K562 (cell line): ENCODE data around the gene RGPD8. TPM values are rescaled to one million over a fixed set of nuclear protein-coding genes. Genes with fewer than 3 reads are reported as not detected.

Source experiments
- ATAC-seq: fragments of 200-7000 bp; cut with Tn5 transposase; 3 replicates; pipeline ENCODE4 v1.9.1; 2020; ENCODE audit warnings: moderate library complexity
- BruUV-seq: library from RNA; stranded (reverse); fragments of 400-500 nt; replicated peaks from 2 replicates; lab custom pipeline; 2021; lab: Mats Ljungman, UMichigan
- CTCF ChIA-PET: fragments of 300-600 bp; formaldehyde crosslinking; extraction: SDS; loops from one replicate; lab custom pipeline; 2021; ENCODE audit warnings: low intra/inter-chr PET ratio; lab: Yijun Ruan, JAX
- POLR2A ChIA-PET: fragments of 300-600, 350-650 bp; sonication (Branson Sonifier 250); formaldehyde crosslinking; extraction: SDS; loops from one replicate; lab custom pipeline; 2021; ENCODE audit warnings: antibody characterized with exemption, inconsistent platforms; lab: Yijun Ruan, JAX
- DNase-seq, 4 experiments: peaks; one replicate each; pipeline versions ENCODE4 v3.0.0 to v3.0.0-alpha.2; 2011 to 2018; ENCODE audit warnings: low spot score in 3 of 4, mixed read lengths in 3 of 4; ENCODE audit errors: extremely low read depth in 1 of 4
- FAIRE-seq: peaks from 2 replicates; lab custom pipeline; 2011; peaks lifted over from hg19 to GRCh38; lab: Jason Lieb, UNC
- H2AFZ ChIP-seq: 2 replicates; pipeline ENCODE4 v1.6.0; 2011; ENCODE audit warnings: low read depth, low read length, control low read depth, inconsistent platforms
- H3K27ac ChIP-seq: fragments of 200-600 bp; 3 replicates; pipeline ENCODE4 v1.8.0; 2011; ENCODE audit warnings: low read depth, mild to moderate bottlenecking, control low read depth, inconsistent platforms, low read length, moderate library complexity, mixed read lengths; ENCODE audit errors: extremely low read depth
- H3K27me3 ChIP-seq, 2 experiments: fragments of 300-600 bp in 1 of 2; 2 replicates in 1 of 2; 3 replicates in 1 of 2; pipeline versions ENCODE4 v1.6.0 to v1.8.0; 2011; ENCODE audit warnings: inconsistent platforms in 2 of 2, low read length in 2 of 2, mild to moderate bottlenecking in 1 of 2, mixed read lengths in 1 of 2, moderate library complexity in 1 of 2; ENCODE audit not compliant: control insufficient read depth in 2 of 2, insufficient read depth in 2 of 2
- H3K36me3 ChIP-seq: fragments of 300-600 bp; 3 replicates; pipeline ENCODE4 v1.8.0; 2011; ENCODE audit warnings: mild to moderate bottlenecking, low read length, inconsistent platforms; ENCODE audit not compliant: control insufficient read depth, insufficient read depth
- H3K4me1 ChIP-seq, 2 experiments: fragments of 200-600 bp in 1 of 2; replicated peaks in 1 of 2; 2 replicates in 1 of 2; 3 replicates in 1 of 2; pipeline versions ENCODE4 v1.5.1 to v1.8.0; 2011; ENCODE audit warnings: inconsistent platforms in 2 of 2, low read length in 2 of 2, mild to moderate bottlenecking in 1 of 2, mixed read lengths in 1 of 2, moderate library complexity in 1 of 2; ENCODE audit not compliant: control insufficient read depth in 2 of 2, insufficient read depth in 2 of 2
- H3K4me2 ChIP-seq: 2 replicates; pipeline ENCODE4 v1.6.1; 2011; ENCODE audit warnings: low read length, control low read depth, inconsistent platforms, mixed read lengths; ENCODE audit not compliant: insufficient read depth
- H3K4me3 ChIP-seq: fragments of 200-600 bp; sonication (generic), shearing (Covaris generic); 2 replicates; pipeline ENCODE4 v1.5.1; 2016; ENCODE audit warnings: control low read depth, inconsistent platforms
- H3K79me2 ChIP-seq: fragments of 200-600 bp; 3 replicates; pipeline ENCODE4 v1.8.0; 2011; ENCODE audit warnings: low read length, inconsistent platforms; ENCODE audit not compliant: control insufficient read depth, insufficient read depth
- H3K9ac ChIP-seq, 2 experiments: 2 replicates each; pipeline versions ENCODE4 v1.6.0 to v1.6.1; 2011; ENCODE audit warnings: low read depth in 2 of 2, low read length in 2 of 2, control low read depth in 1 of 2, inconsistent platforms in 1 of 2, mild to moderate bottlenecking in 1 of 2, mixed read lengths in 1 of 2; ENCODE audit not compliant: insufficient read depth in 1 of 2
- H3K9me1 ChIP-seq: one replicate; pipeline ENCODE4 v1.6.0; 2011; ENCODE audit warnings: inconsistent platforms, mild to moderate bottlenecking, low read length, moderate library complexity; ENCODE audit not compliant: control insufficient read depth, insufficient read depth
- H3K9me3 ChIP-seq: replicated peaks from 2 replicates; pipeline ENCODE4 v1.5.1; 2011; ENCODE audit warnings: low read depth, low read length, inconsistent platforms; ENCODE audit not compliant: control insufficient read depth, insufficient read depth
- H4K20me1 ChIP-seq: replicated peaks from 2 replicates; pipeline ENCODE4 v1.6.1; 2011; ENCODE audit warnings: low read length, inconsistent platforms, mixed read lengths; ENCODE audit not compliant: control insufficient read depth, insufficient read depth
- CBX8 ChIP-seq: fragments of 200-600 bp; sonication (generic); IDR thresholded peaks from 2 replicates; pipeline ENCODE4 v1.6.1; 2012; ENCODE audit warnings: borderline replicate concordance, mixed run types, low read depth, mild to moderate bottlenecking, moderate library complexity, mixed read lengths, low read length, control low read depth, inconsistent platforms; ENCODE audit not compliant: poor library complexity, severe bottlenecking; ENCODE audit errors: extremely low read depth
- CEBPB ChIP-seq: fragments of 450-650 bp; IDR thresholded peaks from 2 replicates; pipeline ENCODE4 v1.6.1; 2016; ENCODE audit warnings: missing genetic modification characterization, missing compliant biosample characterization
- DIDO1 ChIP-seq: fragments of 450-650 bp; IDR thresholded peaks from 2 replicates; pipeline ENCODE4 v1.6.1; 2016; ENCODE audit warnings: low read depth, missing biosample characterization, missing genetic modification characterization
- JUN ChIP-seq, 2 experiments: sonication (generic) in 1 of 2; formaldehyde crosslinking in 1 of 2; IDR thresholded peaks; 2 replicates each; pipeline versions ENCODE4 v1.6.1 to v1.8.0; 2012 to 2022; ENCODE audit warnings: borderline replicate concordance in 2 of 2, mild to moderate bottlenecking in 2 of 2, improper control_type of control experiment in 1 of 2, low read depth in 1 of 2, low read length in 1 of 2, missing genetic modification reagents in 1 of 2
- KLF6 ChIP-seq: fragments of 250-450 bp; sonication (Bioruptor Pico); IDR thresholded peaks from 2 replicates; pipeline ENCODE4 v1.4.0; 2020; ENCODE audit warnings: mild to moderate bottlenecking, moderate library complexity, borderline replicate concordance
- MCM2 ChIP-seq: fragments of 450-650 bp; IDR thresholded peaks from 2 replicates; pipeline ENCODE4 v1.6.1; 2017; ENCODE audit warnings: low read depth, mild to moderate bottlenecking
- NR4A1 ChIP-seq, 2 experiments: fragments of 250-450 bp in 1 of 2; fragments of 450-650 bp in 1 of 2; sonication (Bioruptor Pico) in 1 of 2; IDR thresholded peaks; 2 replicates each; pipeline versions ENCODE4 v1.4.0 to v1.6.1; 2016 to 2020; ENCODE audit warnings: mild to moderate bottlenecking in 2 of 2, missing compliant biosample characterization in 1 of 2, missing genetic modification characterization in 1 of 2, moderate library complexity in 1 of 2
- SNIP1 ChIP-seq: fragments of 450-650 bp; IDR thresholded peaks from 2 replicates; pipeline ENCODE4 v1.7.1; 2017; ENCODE audit warnings: low read depth, mild to moderate bottlenecking
- TEAD1 ChIP-seq, 2 experiments: fragments of 450-650 bp in 1 of 2; sonication (generic) in 1 of 2; formaldehyde crosslinking; IDR thresholded peaks; 2 replicates each; pipeline versions ENCODE4 v1.4.0 to v1.8.0; 2020 to 2022; ENCODE audit warnings: mild to moderate bottlenecking in 2 of 2, missing genetic modification reagents in 1 of 2
- TSC22D4 ChIP-seq: fragments of 450-650 bp; IDR thresholded peaks from 2 replicates; pipeline ENCODE4 v1.6.1; 2016; ENCODE audit warnings: missing genetic modification characterization, missing biosample characterization, control low read depth
- ZC3H4 ChIP-seq: sonication (generic); formaldehyde crosslinking; IDR thresholded peaks from 2 replicates; pipeline ENCODE4 v1.9.0; 2021; ENCODE audit warnings: missing genetic modification reagents, borderline replicate concordance
- WGBS: fragments of 100-300 bp; shearing (Covaris generic); methylation state at CpG from one replicate; pipeline ENCODE4 v1.1.6; 2016; ENCODE audit warnings: low coverage, mixed read lengths; ENCODE audit not compliant: insufficient coverage; ENCODE audit errors: missing lambda C conversion rate; 5-methylcytosine and 5-hydroxymethylcytosine counted together
- in situ Hi-C: fragments of 300-500 bp; cut with MboI; formaldehyde crosslinking; loops from 4 replicates; pipeline ENCODE4 v1.15.0; 2018; ENCODE audit warnings: inconsistent platforms, mixed read lengths
- intact Hi-C: fragments of 100-400 bp; cut with micrococcal nuclease; formaldehyde crosslinking; loops from 2 replicates; pipeline ENCODE4 v1.14.2; 2022
- polyA plus RNA-seq, 8 experiments: library from polyadenylated mRNA; depleted of rRNA in 4 of 8; stranded (reverse) in 5 of 8; unstranded in 3 of 8; fragments of >200 nt; fragmentation: Nextera tagmentation in 2 of 8; fragmentation: Illumina TruSeq in 1 of 8; extraction: Ambion mirVana in 2 of 8; extraction: Trizol in 1 of 8; gene quantifications; 2 replicates each; pipeline versions ENCODE4 v1.2.1 to v1.2.3, GENCODE V29; 2011 to 2014; ENCODE audit warnings: inconsistent platforms in 1 of 8, missing spikeins in 1 of 8
- total RNA-seq, 7 experiments: library from RNA; depleted of rRNA in 6 of 7; stranded (reverse); fragments of >200 nt in 6 of 7; fragmentation: Illumina TruSeq in 2 of 7; extraction: Trizol in 2 of 7; gene quantifications; 2 replicates each; pipeline versions ENCODE4 v1.2.1 to v1.2.3, GENCODE V29; 2011 to 2021; ENCODE audit warnings: low replicate concordance in 1 of 7
- TF ChIP-seq, protein P1 (sequence below): fragments of 450-650 bp; IDR thresholded peaks from 2 replicates; pipeline ENCODE4 v1.6.1; 2017; ENCODE audit warnings: antibody characterized with exemption, mild to moderate bottlenecking
- TF ChIP-seq, protein P2 (sequence below), 2 experiments: fragments of 450-650 bp in 1 of 2; sonication (generic) in 1 of 2; formaldehyde crosslinking in 1 of 2; IDR thresholded peaks in 1 of 2; conservative IDR thresholded peaks in 1 of 2; 2 replicates each; pipeline versions ENCODE4 v1.6.1 to v1.8.1; 2016 to 2023; ENCODE audit warnings: mild to moderate bottlenecking in 2 of 2, moderate library complexity in 2 of 2, inconsistent platforms in 1 of 2, missing genetic modification reagents in 1 of 2
- TF ChIP-seq, protein P3 (sequence below): fragments of 450-650 bp; IDR thresholded peaks from 2 replicates; pipeline ENCODE4 v1.7.0; 2016; ENCODE audit warnings: borderline replicate concordance

The RGPD8 gene
- total and polyA plus RNA-seq, 9 of the 15 experiments (the other 6 are each of a cell fraction or from before 2014, with no cell fraction given): 0.03 to 0.47 (median 0.12) TPM; not detected in 1

DNA sequence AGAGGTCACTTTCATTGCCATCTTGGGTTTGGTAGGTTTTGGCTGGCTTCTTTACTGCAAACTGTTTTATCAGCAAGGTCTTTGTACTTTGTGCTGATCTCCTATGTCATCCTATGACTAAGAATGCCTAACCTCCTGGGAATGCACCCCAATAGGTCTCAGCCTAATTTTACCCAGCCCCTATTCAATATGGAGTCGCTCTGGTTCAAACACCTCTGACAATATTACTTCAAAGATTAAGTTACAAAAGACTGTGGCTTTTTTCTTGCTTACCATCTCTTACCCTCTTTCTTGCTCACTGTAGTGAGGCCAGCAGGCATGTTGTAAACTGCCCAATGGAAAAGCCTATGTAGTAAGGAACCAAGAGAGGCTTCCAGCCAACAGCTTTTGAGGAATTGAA, 17.9 kb upstream of the RGPD8 start:
- Histone ChIP-seq H4K20me1 (no peaks in the 10 kb centered on the region), H3K79me2 (no peaks in the 10 kb centered on the region), H2AFZ (0 out of 2 replicates have a peak overlapping the region, but pooled peaks have one; percentile 68), H3K4me1 (no peaks in the 10 kb centered on the region), H3K27me3 (no peaks in the 10 kb centered on the region), H3K36me3 (no peaks in the 10 kb centered on the region), H3K9me1 (no peaks in the 10 kb centered on the region), H3K9me3 (peaks cover 6% of the 10 kb centered on the region), H3K4me3 (no peak overlapping the region), H3K27ac (no peak overlapping the region), H3K9ac (no peak overlapping the region), H3K4me2 (no peak overlapping the region)
- BruUV-seq: no TSS peak
- ATAC-seq (no peak), FAIRE-seq (no peak), DNase-seq (no peak)
- WGBS: 0% methylated on average over 1 of the region's 1 CpG
- ChIA-PET POLR2A (interaction anchor here (1.2 kb wide), 1 partner anchor 178 kb away, joined by 3 read pairs; no protein-coding TSS in a partner anchor), CTCF (no interaction called here)
- in situ Hi-C loops: no loop called here
- intact Hi-C loops: no loop called here
- no peak for TF ChIP-seq ZC3H4 (CRISPR knock-in tag)
- no peak for TF ChIP-seq CBX8
- TF ChIP-seq JUN (IDR thresholded peaks at IDR 0.05; ENCODE audit: borderline replicate concordance, low read depth, low read length): no peak
- TF ChIP-seq JUN (CRISPR knock-in tag; IDR thresholded peaks at IDR 0.05; ENCODE audit: borderline replicate concordance): no peak
- TF ChIP-seq MCM2: no peak
- TF ChIP-seq, protein P1, sequence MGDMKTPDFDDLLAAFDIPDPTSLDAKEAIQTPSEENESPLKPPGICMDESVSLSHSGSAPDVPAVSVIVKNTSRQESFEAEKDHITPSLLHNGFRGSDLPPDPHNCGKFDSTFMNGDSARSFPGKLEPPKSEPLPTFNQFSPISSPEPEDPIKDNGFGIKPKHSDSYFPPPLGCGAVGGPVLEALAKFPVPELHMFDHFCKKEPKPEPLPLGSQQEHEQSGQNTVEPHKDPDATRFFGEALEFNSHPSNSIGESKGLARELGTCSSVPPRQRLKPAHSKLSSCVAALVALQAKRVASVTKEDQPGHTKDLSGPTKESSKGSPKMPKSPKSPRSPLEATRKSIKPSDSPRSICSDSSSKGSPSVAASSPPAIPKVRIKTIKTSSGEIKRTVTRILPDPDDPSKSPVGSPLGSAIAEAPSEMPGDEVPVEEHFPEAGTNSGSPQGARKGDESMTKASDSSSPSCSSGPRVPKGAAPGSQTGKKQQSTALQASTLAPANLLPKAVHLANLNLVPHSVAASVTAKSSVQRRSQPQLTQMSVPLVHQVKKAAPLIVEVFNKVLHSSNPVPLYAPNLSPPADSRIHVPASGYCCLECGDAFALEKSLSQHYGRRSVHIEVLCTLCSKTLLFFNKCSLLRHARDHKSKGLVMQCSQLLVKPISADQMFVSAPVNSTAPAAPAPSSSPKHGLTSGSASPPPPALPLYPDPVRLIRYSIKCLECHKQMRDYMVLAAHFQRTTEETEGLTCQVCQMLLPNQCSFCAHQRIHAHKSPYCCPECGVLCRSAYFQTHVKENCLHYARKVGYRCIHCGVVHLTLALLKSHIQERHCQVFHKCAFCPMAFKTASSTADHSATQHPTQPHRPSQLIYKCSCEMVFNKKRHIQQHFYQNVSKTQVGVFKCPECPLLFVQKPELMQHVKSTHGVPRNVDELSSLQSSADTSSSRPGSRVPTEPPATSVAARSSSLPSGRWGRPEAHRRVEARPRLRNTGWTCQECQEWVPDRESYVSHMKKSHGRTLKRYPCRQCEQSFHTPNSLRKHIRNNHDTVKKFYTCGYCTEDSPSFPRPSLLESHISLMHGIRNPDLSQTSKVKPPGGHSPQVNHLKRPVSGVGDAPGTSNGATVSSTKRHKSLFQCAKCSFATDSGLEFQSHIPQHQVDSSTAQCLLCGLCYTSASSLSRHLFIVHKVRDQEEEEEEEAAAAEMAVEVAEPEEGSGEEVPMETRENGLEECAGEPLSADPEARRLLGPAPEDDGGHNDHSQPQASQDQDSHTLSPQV: peak; percentile 38; the same call in 1 of the 2 replicates
- no peak for TF ChIP-seq TEAD1 (CRISPR knock-in tag; IDR thresholded peaks at IDR 0.05)
- TF ChIP-seq TSC22D4 (tag): no peak
- peak; percentile 55; the same call in 1 of the 2 replicates for TF ChIP-seq DIDO1 (tag)
- TF ChIP-seq KLF6 (CRISPR knock-in tag): peak; percentile 49; the same call in 1 of the 2 replicates
- TF ChIP-seq, protein P2, sequence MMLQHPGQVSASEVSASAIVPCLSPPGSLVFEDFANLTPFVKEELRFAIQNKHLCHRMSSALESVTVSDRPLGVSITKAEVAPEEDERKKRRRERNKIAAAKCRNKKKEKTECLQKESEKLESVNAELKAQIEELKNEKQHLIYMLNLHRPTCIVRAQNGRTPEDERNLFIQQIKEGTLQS (IDR thresholded peaks at IDR 0.05): no peak
- TF ChIP-seq, protein P2 (CRISPR knock-in tag; conservative IDR thresholded peaks at IDR 0.05): no peak
- TF ChIP-seq SNIP1: no peak
- no peak for TF ChIP-seq CEBPB (tag)
- TF ChIP-seq, protein P3, sequence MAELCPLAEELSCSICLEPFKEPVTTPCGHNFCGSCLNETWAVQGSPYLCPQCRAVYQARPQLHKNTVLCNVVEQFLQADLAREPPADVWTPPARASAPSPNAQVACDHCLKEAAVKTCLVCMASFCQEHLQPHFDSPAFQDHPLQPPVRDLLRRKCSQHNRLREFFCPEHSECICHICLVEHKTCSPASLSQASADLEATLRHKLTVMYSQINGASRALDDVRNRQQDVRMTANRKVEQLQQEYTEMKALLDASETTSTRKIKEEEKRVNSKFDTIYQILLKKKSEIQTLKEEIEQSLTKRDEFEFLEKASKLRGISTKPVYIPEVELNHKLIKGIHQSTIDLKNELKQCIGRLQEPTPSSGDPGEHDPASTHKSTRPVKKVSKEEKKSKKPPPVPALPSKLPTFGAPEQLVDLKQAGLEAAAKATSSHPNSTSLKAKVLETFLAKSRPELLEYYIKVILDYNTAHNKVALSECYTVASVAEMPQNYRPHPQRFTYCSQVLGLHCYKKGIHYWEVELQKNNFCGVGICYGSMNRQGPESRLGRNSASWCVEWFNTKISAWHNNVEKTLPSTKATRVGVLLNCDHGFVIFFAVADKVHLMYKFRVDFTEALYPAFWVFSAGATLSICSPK: no peak
- no peak for TF ChIP-seq NR4A1 (CRISPR knock-in tag; IDR thresholded peaks at IDR 0.05)
- peak; percentile 74 for TF ChIP-seq NR4A1 (tag; IDR thresholded peaks at IDR 0.05)
